ENCODE results near the gene ARL6IP1.
A peak's percentile ranks its signal among the peaks of the same experiment; 100 is the strongest.

- peak; percentile 66 to 98 (median 88) for TF ChIP-seq CTCF (IDR thresholded peaks at IDR 0.05)
- TF ChIP-seq POLR2A (IDR thresholded peaks at IDR 0.05): peak; percentile 98 to 100
These were observed at the start of gene ARL6IP1 for GRCh38 chr16:18801145-18801972.
